Neural cell (in vitro differentiated cells): ENCODE results near the gene PRCC. TPM values are rescaled to one million over a fixed set of nuclear protein-coding genes. Genes with fewer than 3 reads are reported as not detected.

Source experiments
- H2AFZ ChIP-seq: fragments of 200-600, 300-800 bp; sonication (generic), shearing (Covaris generic); 2 replicates; pipeline ENCODE4 v1.6.0; 2014; ENCODE audit warnings: low read depth, mild to moderate bottlenecking, antibody characterized with exemption, low read length, moderate library complexity
- H3F3A ChIP-seq: fragments of 200-600 bp; shearing (Covaris generic); 2 replicates; pipeline ENCODE4 v1.6.1; 2016; ENCODE audit warnings: mild to moderate bottlenecking, moderate library complexity, mixed read lengths, antibody characterized with exemption, low read length; ENCODE audit not compliant: insufficient read depth, poor library complexity, severe bottlenecking
- H3K27ac ChIP-seq: fragments of 200-600, 300-800 bp; sonication (generic), shearing (Covaris generic); 2 replicates; pipeline ENCODE4 v1.5.1; 2014; ENCODE audit warnings: mild to moderate bottlenecking, low read length, moderate library complexity
- H3K27me3 ChIP-seq: fragments of 300-800, 200-600 bp; sonication (generic), shearing (Covaris generic); 2 replicates; pipeline ENCODE4 v1.6.0; 2014; ENCODE audit warnings: mild to moderate bottlenecking, low read depth, low read length, moderate library complexity; ENCODE audit not compliant: insufficient read depth
- H3K36me3 ChIP-seq: fragments of 300-800, 200-600 bp; sonication (generic), shearing (Covaris generic); 2 replicates; pipeline ENCODE4 v1.5.1; 2014; ENCODE audit warnings: mild to moderate bottlenecking, antibody characterized with exemption, low read length, moderate library complexity; ENCODE audit not compliant: insufficient read depth
- H3K4me2 ChIP-seq: fragments of 300-800, 200-600 bp; sonication (generic), shearing (Covaris generic); 2 replicates; pipeline ENCODE4 v1.6.0; 2014; ENCODE audit warnings: mild to moderate bottlenecking, low read length
- H3K4me3 ChIP-seq: fragments of 300-800, 200-600 bp; sonication (generic), shearing (Covaris generic); 2 replicates; pipeline ENCODE4 v1.5.1; 2014; ENCODE audit warnings: mild to moderate bottlenecking, low read length, moderate library complexity
- H3K79me2 ChIP-seq: fragments of 200-600 bp; shearing (Covaris generic); replicated peaks from 2 replicates; pipeline ENCODE4 v1.6.0; 2014; ENCODE audit warnings: mild to moderate bottlenecking, low read length, moderate library complexity; ENCODE audit not compliant: insufficient read depth
- H3K9ac ChIP-seq: fragments of 300-800, 200-600 bp; sonication (generic), shearing (Covaris generic); 2 replicates; pipeline ENCODE4 v1.6.1; 2016; ENCODE audit warnings: mild to moderate bottlenecking, low read length, mixed read lengths
- H3K9me2 ChIP-seq: fragments of 200-600 bp; shearing (Covaris generic); 2 replicates; pipeline ENCODE4 v1.6.1; 2016; ENCODE audit warnings: mild to moderate bottlenecking, low read length, mixed read lengths; ENCODE audit not compliant: insufficient read depth
- H3K9me3 ChIP-seq: fragments of 200-600, 300-800 bp; sonication (generic), shearing (Covaris generic); 2 replicates; pipeline ENCODE4 v1.6.1; 2016; ENCODE audit warnings: mild to moderate bottlenecking, mixed run types, low read length, moderate library complexity, mixed read lengths
- H4K20me1 ChIP-seq: fragments of 200-600 bp; shearing (Covaris generic); 2 replicates; pipeline ENCODE4 v1.6.1; 2016; ENCODE audit warnings: mild to moderate bottlenecking, mixed run types; ENCODE audit not compliant: insufficient read depth
- CTCF ChIP-seq: fragments of 450-650 bp; IDR thresholded peaks from 2 replicates; pipeline ENCODE4 v1.5.1; 2014; ENCODE audit warnings: antibody characterized with exemption, mild to moderate bottlenecking, moderate library complexity; ENCODE audit not compliant: poor library complexity, severe bottlenecking
- EP300 ChIP-seq: fragments of 450-650 bp; conservative IDR thresholded peaks from 2 replicates; pipeline ENCODE4 v1.6.1; 2014; ENCODE audit warnings: antibody characterized with exemption, mild to moderate bottlenecking, moderate library complexity; ENCODE audit not compliant: poor library complexity, severe bottlenecking
- EZH2 ChIP-seq: fragments of 200-600, 300-800 bp; shearing (Covaris generic), sonication (generic); IDR thresholded peaks from 2 replicates; pipeline ENCODE4 v1.6.1; 2014; ENCODE audit warnings: antibody characterized with exemption, low read length, borderline replicate concordance, mild to moderate bottlenecking; ENCODE audit not compliant: insufficient read depth, poor library complexity, severe bottlenecking
- MXI1 ChIP-seq: fragments of 450-650 bp; conservative IDR thresholded peaks from 2 replicates; pipeline ENCODE4 v1.6.1; 2014; ENCODE audit warnings: antibody characterized with exemption, mild to moderate bottlenecking; ENCODE audit not compliant: poor library complexity, severe bottlenecking
- POLR2AphosphoS5 ChIP-seq: IDR thresholded peaks from 2 replicates; pipeline ENCODE4 v1.6.1; 2012
- RAD21 ChIP-seq: fragments of 450-650 bp; conservative IDR thresholded peaks from 2 replicates; pipeline ENCODE4 v1.6.1; 2014; ENCODE audit warnings: antibody characterized with exemption, mild to moderate bottlenecking, moderate library complexity
- REST ChIP-seq: IDR thresholded peaks from 2 replicates; pipeline ENCODE4 v1.6.1; 2012; ENCODE audit warnings: borderline replicate concordance
- SMC3 ChIP-seq: fragments of 450-650 bp; conservative IDR thresholded peaks from 2 replicates; pipeline ENCODE4 v1.6.1; 2014; ENCODE audit warnings: antibody characterized with exemption, mild to moderate bottlenecking, moderate library complexity; ENCODE audit not compliant: poor library complexity
- TAF1 ChIP-seq: IDR thresholded peaks from 2 replicates; pipeline ENCODE4 v1.6.1; 2012; ENCODE audit warnings: low read depth
- polyA plus RNA-seq: library from polyadenylated mRNA; depleted of rRNA; stranded (reverse); fragments of >200 nt; gene quantifications from 2 replicates; pipeline ENCODE4 v1.2.3, GENCODE V29; 2014

PRCC gene
- polyA plus RNA-seq, 1 donor from 2014 or later = 17.5 TPM

GRCh38 chr1:156803086-156803851 is 35.9 kb downstream of the PRCC start:
- TF ChIP-seq REST (no peak), RAD21 (no peak), MXI1 (no peak), SMC3 (no peak), EP300 (no peak), EZH2 (no peak), POLR2AphosphoS5 (no peak), TAF1 (no peak), CTCF (no peak)
- H3K4me2 ChIP-seq = no peak overlapping the region
- no peak overlapping the region for H3K27ac ChIP-seq
- H3K79me2 ChIP-seq = no peaks in the 10 kb centered on the region
- no peaks in the 10 kb centered on the region for H3F3A ChIP-seq
- no peak overlapping the region for H3K9ac ChIP-seq
- no peak overlapping the region for H2AFZ ChIP-seq
- H3K36me3 ChIP-seq = peaks cover 4% of the 10 kb centered on the region
- H3K9me3 ChIP-seq = no peaks in the 10 kb centered on the region
- H3K4me3 ChIP-seq = no peak overlapping the region
- H3K9me2 ChIP-seq = no peaks in the 10 kb centered on the region
- no peaks in the 10 kb centered on the region for H4K20me1 ChIP-seq
- H3K27me3 ChIP-seq = no peaks in the 10 kb centered on the region

- H3K27ac ChIP-seq = no peak overlapping the region
- H3K9ac ChIP-seq = no peak overlapping the region
These were observed 36.7 kb downstream of the PRCC start for GRCh38 chr1:156804026-156804425.

More at GRCh38 chr1:156804026-156804425, 36.7 kb downstream of the PRCC start:
- TF ChIP-seq CTCF (no peak), MXI1 (no peak), EP300 (no peak), POLR2AphosphoS5 (no peak), TAF1 (no peak), REST (no peak), EZH2 (no peak), SMC3 (no peak), RAD21 (no peak)
- Histone ChIP-seq H2AFZ (no peak overlapping the region), H3F3A (no peaks in the 10 kb centered on the region), H3K36me3 (peaks cover 4% of the 10 kb centered on the region), H3K9me2 (no peaks in the 10 kb centered on the region), H4K20me1 (no peaks in the 10 kb centered on the region), H3K9me3 (no peaks in the 10 kb centered on the region), H3K79me2 (no peaks in the 10 kb centered on the region), H3K4me3 (no peak overlapping the region), H3K4me2 (no peak overlapping the region), H3K27me3 (no peaks in the 10 kb centered on the region)
